ENCODE data around the gene NCKIPSD.

Gene NCKIPSD

DNA sequence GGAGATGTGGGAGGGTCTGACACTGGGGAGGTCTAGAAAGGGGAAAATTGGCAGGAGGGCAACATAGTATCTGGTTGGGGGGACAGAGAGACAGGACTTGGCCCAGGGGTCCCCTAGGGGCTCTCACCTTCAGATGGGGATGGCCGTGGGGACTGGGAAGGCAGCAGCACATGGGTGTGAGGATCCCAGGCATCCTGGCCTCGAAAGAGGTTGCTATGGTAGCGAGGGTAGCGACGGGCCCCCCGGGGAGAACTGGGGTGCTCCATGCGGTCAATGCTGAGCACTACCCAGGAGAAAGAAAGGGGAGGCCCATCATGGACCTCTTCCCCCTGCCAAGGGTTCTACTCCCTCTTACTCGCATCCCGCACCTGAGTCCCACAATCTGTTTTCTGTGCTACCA is 38.0 kb downstream of the NCKIPSD start:
- no peak for DNase-seq (ENCODE audit: low spot score)

- DNase-seq (ENCODE audit: low spot score), result no peak
Observed at GRCh38 chr3:48644898-48645760, 40.6 kb downstream of the NCKIPSD start.

DNA sequence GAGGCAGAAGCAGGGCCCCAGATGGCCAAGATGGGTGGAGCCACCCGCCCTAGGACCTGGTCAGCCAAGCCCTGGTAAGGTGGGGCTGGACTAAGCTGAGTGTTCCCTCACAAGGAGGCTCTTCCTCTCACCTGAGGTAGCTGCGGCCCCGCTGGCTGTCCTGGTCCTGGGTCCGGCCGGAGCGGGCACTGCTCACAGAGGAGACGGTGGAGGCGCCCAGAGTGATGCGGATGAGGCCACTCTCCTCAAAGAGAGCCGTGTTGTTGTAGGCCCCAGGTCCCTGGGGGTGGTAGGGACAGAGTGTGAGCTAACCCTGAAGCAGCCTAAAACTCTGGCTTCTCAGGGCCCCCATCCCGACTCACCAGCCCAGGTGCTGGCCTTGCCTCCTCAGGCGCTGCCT is 43.1 kb downstream of the NCKIPSD start:
- DNase-seq (ENCODE audit: low spot score), result no peak

DNA sequence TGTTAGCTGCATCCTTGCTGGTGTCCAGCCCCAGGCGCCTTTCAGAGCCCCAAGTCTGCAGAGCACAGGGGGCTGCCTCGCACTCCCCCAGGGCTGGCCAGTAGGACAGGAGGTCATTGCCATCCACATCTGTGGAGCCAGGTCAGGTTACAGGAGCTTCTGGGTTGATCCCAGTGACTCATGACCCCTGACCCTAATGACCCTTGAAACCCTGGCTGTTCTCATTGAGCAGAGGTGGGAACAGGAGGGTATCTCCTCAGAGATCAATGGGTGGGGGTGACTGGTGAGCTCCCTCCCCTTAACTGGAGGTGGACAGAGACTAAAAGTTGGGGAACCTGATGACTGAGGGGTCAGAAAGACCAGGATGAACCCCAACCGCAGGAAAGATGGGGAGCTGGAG is 44.3 kb downstream of the NCKIPSD start:
- no peak for DNase-seq (ENCODE audit: low spot score)

DNA sequence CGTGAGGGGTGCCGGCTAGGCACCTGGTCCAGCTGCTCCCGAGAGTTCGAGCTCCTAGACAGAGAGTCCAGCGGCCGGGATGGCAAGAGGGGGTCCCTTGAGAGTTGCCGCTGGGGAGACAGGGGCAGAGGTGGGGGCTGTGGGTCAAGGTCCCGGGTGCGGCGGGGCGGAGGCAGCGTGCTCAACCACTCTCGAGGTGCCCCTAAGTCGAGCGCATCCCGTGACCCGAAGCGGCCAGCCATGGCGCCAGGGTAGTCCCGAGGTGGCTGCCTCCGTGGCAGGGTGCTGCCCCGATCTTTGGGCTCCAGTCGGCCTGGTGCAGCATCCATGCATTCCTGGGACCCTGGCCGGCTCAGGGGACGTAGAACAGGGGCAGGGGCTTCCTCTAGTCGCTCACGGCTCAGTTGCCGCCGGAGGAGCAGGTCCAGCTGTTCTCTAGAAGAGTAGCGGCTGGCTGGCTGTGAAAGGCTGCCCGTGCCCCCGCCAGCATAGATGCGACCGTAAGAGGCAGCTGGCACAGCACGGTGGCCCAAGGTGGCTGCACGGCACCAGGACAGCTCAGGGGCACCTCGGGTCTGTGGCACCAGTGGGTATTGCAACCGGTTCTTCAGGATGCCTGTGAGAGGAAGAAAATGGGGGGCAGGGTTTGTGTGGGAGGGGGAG is 45.6 kb downstream of the NCKIPSD start:
- DNase-seq (ENCODE audit: low spot score), result no peak

DNA sequence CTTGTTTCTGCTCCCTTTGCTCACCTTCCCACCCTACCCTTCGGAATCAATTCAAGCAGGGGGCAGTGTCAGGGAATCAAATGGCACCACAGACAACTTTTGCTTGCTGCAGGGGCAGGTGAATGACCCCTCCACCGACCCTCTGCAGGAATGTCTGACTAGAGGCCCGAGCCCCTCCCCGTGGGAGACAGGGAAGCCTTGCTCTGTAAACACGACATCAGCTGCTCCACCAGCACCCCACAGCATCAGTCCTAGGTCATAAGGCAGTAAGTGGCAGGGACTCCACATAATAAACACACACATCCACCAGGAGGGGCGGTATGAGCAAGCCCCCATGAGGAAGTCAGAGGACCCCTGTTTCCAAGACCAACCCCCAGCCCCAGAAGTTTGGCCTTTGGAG is 48.4 kb downstream of the NCKIPSD start:
- DNase-seq (ENCODE audit: low spot score), result no peak

- no peak for DNase-seq (ENCODE audit: low spot score)
Observed at GRCh38 chr3:48636149-48636655, 49.5 kb downstream of the NCKIPSD start.

- DNase-seq (ENCODE audit: low spot score), result peak; percentile 100
Observed at GRCh38 chr3:48635222-48636021, 50.3 kb downstream of the NCKIPSD start, which contains the start of gene SLC26A6. Gene SLC26A6, minus strand, starts transcription at chr3:48635461. Its CDS starts 68 bp downstream, at chr3:48635393.

- DNase-seq (ENCODE audit: low spot score), result peak; percentile 90
Observed at GRCh38 chr3:48634661-48635221, 51.0 kb downstream of the NCKIPSD start.

DNA sequence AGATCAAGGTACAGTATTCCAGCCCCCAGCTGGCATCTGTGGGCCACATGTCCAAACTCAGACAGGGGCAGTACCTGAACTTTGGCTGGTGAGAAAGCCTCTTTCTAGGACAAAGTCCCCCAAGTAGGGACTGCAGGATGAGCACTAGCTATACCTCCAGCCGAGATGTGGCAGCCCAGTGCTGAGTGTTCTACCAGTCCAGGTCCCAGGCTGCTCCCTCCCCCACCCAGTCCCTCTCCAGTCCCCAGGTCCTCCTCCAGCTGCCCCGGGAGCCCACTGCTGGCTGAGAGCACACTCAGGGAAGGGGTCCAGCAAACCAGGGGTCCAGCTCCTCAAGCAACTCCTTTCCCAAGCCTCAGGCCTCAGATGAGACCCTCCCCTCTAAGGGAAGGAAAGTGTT is 52.0 kb downstream of the NCKIPSD start:
- no peak for DNase-seq (ENCODE audit: low spot score)

DNA sequence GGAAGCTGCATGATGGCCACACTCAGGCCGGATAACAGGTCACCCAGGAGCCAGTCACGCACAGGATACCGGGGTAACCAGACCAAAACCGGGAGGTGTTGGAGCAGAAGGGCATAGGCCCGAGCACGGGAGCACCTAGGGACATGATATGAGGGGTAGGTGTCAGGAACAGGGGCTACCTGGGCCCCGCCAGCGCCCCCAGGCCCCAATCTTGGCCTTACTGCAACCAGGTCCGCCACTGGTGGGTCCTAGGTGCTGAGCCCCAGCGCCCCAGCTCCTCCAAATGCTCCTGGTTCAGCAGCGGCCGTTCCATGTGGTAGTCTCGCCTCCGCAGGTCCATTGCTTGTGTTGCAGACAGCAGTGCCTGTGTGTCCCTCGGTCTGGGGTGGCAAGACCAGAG is 52.5 kb downstream of the NCKIPSD start:
- DNase-seq (ENCODE audit: low spot score), result no peak

DNA sequence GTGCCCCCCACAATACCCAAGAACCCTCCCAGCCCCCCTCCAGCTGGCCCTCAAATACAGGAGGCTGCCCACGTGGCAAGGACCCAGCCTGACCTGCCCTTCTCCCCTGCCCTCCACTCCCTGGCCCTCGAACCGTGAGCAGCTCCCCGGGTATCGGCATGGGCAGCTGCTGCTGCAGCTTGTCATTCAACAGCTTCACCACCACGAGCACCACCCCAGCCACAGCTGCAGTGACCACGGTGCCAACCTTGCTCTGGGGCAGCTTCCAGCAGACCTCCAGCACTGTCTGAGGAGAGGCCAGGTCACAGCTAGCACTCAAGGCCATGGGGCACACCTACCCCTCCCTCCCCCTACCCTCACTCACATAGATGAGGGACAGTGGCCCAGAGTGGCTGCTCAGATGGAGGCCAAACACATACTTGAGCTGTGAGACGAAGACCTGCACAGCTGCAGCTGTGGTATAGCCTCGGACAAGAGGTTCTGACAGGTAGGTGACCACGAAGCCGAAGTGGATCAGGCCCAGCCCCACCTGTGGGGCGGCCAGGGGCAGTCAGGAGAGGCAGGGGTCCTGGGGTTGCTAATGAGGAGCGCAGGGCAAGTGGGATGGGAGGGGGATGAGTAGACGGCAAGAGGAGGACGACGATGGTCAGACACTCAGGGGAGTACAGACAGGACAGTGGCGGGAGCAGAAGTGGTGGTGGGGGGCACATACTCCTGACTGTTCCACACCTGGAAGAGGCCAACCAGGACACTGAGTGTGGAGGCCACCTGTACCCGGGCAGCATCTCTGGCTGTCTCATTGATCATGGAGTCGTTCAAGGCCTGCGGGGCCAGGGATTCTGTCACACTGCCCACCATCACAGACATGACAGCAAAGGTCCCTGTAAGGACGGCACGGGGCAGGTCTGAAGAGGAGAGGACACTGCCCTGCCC is 53.9 kb downstream of the NCKIPSD start:
- DNase-seq (ENCODE audit: low spot score), result no peak

DNA sequence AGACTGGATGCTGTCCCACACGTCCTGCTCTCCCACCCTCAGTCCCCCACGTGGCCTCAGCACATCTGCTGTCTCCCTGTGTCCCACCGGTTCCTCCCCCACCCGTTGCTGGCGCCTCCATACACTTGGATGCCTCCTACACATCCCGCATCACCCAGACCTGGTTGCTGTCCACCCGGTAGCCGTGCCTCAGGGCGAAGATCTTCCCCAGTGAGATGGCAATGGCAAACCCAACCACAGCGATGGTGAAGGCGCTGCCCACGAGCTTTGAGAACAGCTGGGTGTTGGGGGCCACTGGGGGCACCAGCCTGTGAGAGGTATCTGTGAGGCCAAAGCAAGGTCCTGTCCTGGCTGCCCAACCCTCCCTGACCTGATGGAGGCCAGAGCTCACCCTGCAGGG is 54.9 kb downstream of the NCKIPSD start:
- DNase-seq (ENCODE audit: low spot score), result no peak

DNA sequence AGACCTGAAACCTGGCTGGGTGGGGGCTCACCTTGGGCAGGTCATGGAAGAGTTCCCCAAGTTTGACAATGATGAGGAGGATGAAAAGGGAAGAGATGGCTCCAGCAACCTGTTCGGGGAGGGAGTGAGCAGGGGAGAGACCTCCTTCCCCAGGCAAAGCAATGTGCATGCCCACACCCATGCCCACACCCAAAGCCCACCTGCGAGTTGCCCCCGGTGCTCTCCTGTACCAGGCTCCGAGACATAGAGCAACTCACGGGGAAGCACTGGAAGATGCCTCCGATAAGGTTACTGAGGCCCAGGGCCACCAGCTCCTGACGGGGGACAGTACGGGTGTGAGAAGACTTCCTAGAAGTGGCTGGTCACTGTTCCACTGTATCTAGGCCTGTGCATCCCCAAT is 55.3 kb downstream of the NCKIPSD start:
- DNase-seq (ENCODE audit: low spot score), result no peak

DNA sequence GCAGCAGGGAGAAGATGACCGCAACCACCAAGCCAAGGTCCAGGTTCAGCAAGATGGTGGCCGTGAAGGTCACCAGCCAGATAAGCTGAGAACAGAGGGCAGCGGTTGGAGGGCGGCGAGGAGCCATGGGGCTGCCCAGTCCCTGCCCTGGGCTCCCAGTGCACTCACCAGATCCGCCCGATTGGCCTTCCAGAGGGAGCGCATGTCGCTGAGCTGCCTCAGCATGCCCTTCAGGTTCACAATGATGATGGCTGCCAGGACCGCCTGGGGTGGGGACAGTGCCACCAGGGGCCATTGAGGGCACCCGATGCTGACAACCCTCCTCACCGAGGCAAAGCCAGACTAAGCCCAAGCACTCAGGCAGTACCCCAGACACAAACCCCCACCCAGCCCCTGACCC is 55.8 kb downstream of the NCKIPSD start:
- no peak for DNase-seq (ENCODE audit: low spot score)

GRCh38 chr3:48628277-48629017 is 57.3 kb downstream of the NCKIPSD start:
- DNase-seq (ENCODE audit: low spot score), result no peak

DNA sequence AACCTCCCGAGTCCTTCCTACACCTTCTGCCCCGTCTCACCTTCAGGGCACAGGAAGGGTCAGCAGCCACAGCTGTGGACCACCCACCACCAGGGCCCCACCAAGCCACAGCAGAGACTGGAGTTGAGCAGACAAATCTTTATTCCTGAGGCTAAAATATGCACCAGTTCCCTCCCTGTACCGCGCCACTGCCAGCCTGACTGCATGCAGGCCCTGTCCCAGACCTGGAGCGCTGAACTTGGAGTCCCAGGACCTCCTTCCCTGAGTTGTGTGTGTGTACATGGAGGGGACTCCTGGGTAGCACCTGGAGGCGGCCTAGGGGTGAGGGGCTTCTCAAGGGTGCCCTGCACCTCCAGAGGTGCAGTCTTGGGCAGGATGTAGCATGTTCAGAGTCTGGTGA is 60.1 kb downstream of the NCKIPSD start:
- DNase-seq (ENCODE audit: low spot score), result no peak

- no peak for DNase-seq (ENCODE audit: low spot score)
Observed at GRCh38 chr3:48624767-48625166, 60.9 kb downstream of the NCKIPSD start.

DNA sequence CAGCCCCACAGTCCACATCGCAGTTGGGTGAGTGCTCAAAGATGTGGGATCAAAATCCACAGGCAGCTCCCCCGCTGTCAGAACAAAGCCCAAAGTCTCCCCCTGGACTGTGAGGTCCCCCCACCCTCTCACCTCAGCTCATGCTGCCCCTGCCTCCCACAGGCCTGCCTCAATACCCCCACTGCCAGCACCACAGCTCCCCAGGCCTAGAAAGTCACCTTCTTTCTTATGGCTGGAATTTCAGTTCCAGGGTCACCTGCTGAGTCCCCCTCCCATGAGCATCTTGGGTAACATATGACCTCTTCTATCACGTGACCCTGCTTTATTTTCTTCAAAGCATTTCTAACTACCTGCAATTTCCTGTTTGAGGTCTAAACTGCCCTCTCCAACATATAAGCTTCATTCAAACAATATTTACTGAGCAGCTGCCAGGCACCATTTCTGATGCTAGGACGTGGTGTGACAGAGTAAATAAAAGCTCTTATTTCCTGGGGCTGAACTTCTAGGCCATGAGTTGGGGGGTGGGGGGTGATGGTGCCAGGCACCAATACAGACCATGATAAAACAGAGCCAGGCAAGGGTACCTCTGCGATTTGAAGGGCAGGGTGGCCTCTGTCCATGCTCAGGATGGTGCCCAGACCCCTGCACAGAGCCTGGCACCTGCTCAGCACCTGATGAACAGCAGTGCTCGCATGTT is 61.7 kb downstream of the NCKIPSD start:
- no peak for DNase-seq (ENCODE audit: low spot score)
